Measurements from ENCODE around the gene SLX4.
"Not testable (repeated sequence)": the region's sequence is repeated elsewhere in the genome, so short reads cannot be mapped to it uniquely, and the experiment has no call there.

SLX4 gene, protein sequence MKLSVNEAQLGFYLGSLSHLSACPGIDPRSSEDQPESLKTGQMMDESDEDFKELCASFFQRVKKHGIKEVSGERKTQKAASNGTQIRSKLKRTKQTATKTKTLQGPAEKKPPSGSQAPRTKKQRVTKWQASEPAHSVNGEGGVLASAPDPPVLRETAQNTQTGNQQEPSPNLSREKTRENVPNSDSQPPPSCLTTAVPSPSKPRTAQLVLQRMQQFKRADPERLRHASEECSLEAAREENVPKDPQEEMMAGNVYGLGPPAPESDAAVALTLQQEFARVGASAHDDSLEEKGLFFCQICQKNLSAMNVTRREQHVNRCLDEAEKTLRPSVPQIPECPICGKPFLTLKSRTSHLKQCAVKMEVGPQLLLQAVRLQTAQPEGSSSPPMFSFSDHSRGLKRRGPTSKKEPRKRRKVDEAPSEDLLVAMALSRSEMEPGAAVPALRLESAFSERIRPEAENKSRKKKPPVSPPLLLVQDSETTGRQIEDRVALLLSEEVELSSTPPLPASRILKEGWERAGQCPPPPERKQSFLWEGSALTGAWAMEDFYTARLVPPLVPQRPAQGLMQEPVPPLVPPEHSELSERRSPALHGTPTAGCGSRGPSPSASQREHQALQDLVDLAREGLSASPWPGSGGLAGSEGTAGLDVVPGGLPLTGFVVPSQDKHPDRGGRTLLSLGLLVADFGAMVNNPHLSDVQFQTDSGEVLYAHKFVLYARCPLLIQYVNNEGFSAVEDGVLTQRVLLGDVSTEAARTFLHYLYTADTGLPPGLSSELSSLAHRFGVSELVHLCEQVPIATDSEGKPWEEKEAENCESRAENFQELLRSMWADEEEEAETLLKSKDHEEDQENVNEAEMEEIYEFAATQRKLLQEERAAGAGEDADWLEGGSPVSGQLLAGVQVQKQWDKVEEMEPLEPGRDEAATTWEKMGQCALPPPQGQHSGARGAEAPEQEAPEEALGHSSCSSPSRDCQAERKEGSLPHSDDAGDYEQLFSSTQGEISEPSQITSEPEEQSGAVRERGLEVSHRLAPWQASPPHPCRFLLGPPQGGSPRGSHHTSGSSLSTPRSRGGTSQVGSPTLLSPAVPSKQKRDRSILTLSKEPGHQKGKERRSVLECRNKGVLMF (N-terminal part only)

DNA sequence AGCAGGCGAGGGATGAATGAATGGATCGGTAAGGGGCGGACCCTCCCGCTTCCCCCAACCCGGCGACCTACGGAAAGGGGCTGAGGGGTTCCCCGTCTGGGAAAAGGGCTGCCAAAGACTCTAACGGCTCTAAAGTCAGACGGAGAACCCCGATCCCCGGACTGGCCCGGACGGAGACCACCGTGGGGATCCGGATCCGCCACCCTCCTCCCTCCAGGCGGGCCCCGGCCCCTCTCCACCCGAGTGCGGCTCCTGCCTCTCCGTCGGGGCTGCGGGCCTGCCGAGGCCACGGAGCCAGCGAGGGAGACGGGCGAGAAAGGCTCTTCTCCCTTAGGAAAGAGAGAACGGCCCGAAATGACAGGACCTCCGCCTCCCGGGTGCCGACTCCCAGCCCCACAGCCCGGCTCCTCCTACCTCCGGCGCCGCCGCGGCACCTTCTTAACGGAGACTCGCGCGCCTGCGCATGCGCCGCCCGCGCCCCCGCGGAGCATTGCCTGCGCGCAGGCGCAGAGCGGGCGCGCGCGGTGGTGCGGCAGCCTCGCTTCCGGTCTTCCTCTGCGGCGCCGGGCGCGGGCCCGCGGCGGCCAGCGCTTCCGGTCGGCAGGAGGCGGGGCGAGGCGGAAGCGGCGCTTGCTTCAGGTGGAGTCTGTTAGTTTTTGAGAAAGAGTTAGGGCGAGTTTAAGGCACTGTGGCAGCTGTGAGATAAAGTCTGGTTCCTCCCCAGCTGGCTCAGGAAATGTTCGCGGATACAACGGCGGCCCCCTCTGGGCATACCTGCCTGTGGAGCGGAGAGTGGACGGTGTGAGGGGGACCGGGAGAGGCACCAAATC, at the start of gene SLX4:
Gene SLX4, minus strand, starts transcription at position 461 of the 830 bp plus-strand sequence. CDS start 2,642 bp downstream, outside the sequence.
- DNase-seq (ENCODE audit: low read depth): peak; percentile 69

DNA sequence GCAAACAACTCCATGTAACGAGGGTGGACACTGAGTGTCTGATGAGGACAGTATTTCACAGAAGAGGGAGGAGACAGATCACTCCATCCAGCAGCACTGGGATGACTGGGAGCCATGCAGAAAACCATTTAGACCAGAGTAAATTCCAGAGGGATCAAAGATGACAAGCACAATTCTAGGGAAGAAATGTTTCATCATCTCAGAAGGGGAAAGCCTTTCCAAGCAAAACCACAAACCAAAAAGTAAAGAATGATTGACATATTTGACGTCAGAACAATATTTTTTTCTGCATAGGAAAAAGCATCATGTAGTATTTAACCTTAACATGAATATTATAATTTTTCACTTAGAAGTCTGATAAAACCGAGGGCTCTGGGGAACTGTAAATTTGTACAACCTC, 47.8 kb upstream of the SLX4 start:
- no peak for DNase-seq (ENCODE audit: low read depth)

DNA sequence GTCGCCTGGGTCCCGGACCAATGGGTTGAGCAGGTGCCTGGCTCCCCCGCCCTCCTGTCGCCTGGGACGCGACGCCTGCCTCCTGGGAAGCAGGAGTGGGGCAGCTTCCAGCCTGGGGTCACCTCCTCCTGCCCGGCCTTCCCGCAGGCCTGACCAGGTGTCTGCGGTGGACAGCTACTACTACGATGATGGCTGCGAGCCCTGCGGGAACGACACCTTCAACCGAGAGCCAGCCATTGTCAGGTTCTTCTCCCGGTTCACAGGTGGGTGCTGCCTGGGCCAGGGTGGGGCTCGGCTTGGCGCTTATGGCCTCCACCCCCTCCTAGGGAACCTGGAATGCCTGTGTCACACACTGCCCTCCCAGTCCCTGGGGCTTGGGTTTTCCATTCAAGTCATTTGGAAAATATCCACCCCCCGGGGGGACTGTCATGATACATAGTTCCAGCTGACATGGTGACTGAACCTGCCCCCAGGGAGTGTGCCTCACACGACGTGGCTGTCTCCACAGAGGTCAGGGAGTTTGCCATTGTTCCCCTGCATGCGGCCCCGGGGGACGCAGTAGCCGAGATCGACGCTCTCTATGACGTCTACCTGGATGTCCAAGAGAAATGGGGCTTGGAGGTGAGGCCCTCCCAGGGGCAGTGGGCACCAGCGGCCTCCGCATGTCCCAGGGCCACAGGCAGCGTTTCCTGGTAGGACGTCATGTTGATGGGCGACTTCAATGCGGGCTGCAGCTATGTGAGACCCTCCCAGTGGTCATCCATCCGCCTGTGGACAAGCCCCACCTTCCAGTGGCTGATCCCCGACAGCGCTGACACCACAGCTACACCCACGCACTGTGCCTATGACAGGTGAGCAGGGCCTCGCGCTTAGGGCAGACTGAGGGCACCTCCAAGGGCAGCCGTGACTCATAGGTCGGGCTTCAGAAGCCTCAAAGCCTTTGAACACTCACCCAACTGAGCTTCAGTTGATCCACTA, 45.4 kb upstream of the SLX4 start:
- no peak for DNase-seq (ENCODE audit: low read depth)

DNA sequence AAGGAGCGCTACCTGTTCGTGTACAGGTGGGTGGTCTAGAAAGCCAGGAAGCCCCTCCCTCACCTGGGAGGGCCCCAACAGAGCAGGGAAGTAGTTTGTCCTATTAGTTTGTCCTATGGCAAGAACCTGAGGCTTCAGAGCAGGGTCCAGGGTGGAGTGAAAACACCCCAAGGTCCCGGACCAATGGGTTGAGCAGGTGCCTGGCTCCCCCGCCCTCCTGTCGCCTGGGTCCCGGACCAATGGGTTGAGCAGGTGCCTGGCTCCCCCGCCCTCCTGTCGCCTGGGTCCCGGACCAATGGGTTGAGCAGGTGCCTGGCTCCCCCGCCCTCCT, 44.7 kb upstream of the SLX4 start:
- not testable (repeated sequence) for DNase-seq (ENCODE audit: low read depth)

DNA sequence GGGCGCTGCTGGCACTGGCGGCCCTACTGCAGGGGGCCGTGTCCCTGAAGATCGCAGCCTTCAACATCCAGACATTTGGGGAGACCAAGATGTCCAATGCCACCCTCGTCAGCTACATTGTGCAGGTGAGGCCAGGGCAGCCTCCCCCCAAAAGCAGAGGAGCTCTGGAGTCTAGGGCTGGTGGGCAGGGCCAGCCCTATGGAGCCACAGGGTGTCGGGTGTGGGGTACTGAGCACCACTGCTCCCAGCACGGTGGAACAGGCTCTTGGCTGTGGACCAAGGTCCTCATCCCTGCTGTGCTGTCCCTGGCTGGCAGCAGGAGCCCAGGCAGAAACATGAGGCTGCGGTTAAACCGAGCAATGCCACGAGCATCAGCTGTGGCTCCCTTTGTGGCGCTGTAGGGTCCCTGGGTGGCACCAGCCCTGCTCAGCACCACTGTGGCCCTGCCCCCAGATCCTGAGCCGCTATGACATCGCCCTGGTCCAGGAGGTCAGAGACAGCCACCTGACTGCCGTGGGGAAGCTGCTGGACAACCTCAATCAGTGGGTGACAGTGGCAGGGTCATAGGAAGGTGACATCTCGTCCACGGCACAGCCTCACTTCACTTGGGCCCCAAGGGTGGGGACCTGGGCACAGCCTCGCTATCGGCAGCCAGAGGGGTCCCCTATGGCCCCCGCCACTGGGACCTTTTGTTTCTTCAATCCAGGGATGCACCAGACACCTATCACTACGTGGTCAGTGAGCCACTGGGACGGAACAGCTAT, 44.2 kb upstream of the SLX4 start:
- no peak for DNase-seq (ENCODE audit: low read depth)

DNA sequence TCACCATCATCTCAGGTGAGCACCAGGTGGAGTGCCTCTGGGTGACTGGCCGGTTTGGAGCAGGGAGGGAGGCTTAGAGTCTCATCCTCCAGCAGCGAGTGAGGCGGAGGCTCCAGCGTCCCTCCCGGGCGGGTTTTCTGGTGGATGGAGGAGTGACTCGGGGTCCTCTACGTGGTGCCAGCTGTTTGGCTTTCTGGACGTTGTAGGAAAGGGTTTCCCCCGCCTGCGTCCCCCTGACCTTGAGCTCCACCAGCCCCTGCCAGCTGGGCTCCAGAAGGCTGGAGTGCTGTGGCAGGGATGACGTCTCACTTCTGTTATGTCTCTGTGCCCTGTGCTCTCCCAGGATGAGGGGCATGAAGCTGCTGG, 43.6 kb upstream of the SLX4 start:
- DNase-seq (ENCODE audit: low read depth): no peak

DNA sequence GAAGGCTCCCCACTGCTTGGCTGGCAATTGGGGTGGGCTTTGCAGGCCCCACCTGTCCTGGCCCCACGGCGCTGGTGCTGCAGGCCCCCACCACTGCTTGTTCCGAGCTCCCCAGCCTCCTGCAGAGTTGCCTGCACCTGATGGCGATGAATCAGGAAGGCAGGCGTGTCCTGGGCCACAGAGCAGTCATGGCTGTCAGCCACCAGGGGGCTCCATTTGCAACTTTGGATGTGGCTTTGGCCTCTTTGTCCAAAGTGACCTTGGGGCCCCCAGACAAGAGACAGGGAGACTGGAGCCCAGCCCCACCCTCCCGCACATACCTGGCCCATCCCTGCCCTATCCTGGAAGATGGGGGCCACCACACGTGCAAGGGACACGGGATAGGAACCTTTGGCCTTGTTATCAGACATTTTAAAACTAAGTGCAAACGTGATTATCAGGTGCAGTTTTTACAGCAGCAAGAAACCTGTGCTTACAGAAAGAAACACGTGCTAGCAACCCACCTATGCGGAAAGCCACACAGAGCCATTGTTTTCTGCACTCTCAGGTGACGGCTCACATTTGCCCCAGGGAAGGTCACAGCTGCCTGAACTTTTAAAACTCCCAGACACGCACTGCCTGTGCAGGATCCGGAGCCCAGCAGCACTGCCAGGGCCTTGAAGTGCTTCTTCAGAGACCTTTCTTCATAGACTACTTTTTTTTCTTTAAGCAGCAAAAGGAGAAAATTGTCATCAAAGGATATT, 43.0 kb upstream of the SLX4 start, which contains the start of gene DNASE1:
Gene DNASE1, plus strand, starts transcription at position 443 of the 743 bp plus-strand sequence. CDS start 683 bp downstream, outside the sequence.
- peak; percentile 34 for DNase-seq (ENCODE audit: low read depth)

DNA sequence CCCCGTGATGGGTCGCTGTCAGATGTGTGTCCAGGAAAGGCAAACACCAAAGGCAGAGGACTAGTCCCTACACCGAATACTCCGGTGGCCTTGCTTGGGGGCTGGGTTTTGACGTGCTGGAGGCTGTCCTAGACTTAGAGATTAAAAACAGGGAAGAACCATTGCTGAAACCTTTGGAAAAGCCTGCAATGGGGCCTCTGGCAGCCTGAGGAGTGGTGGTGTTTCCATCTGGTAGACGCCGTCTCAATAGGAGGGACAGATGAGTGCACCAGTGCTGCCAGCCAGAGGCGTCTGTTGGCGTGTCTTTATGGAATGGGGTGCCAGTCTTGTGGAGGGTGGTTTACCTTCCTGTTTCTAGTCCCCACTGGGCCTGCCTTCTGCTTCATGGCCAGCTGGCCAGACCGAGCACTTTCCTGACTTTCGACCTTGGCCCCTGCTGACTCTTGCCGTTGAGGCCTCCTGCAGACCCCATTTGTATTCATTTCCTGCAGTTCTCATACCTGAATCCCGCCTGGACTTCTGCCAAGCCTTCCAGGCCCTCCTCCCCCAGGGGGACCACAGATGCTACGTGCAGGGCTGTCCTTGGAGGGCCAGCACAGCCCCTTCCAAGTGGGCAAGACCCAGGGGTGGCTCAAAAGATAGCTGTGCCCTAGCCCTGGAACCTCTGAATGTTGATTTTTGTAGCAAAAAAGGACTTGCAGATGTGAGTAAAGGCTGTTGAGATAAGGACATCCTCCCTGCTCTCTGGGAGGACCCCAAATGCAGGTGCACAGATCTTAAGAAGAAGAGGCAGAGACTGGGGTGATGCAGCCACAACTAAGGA, 41.2 kb upstream of the SLX4 start:
- DNase-seq (ENCODE audit: low read depth): no peak

DNA sequence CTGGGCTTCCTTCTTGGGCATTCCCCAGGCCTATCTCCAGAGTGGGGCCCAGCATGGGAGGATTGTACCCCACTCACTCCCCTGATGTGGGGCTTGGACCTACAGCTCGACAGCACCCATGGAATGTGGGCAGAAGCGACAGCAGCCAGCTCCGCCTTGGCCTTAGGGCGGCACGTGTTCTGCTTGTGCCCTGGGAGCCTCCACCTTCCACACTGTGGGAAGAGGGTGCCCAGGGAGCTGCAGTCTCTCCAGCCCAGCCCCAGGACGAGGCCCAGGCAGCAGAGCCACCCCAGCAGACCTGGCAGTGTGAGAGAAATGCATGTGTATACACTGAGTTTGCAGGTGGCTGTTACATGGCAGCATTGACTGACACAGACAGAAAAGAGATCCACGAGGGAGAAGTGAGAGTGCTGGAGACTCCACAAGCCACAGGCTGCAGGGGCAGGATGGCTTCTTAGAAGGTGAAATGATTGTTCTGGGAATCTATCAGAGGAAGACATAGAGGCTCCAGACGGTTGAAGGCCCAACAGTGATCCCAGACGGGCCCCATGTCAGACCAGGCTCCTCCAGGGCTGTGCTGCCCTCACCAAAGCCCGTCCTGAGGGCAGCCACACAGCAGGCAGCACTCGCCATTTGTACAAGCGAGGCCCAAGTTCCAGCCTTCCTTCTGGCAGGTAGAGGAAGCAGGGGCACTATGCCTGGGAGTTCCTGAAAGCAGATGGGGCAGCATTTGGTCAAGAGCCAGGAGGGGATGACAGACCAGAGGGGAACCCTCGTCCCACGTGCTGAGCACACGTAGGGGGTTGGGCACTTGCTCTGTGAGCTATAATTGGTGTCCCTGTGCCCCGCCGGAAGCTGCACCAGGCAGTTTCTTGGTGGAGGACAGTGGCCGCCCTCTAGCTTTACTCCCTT, 40.3 kb upstream of the SLX4 start:
- DNase-seq (ENCODE audit: low read depth): no peak

DNA sequence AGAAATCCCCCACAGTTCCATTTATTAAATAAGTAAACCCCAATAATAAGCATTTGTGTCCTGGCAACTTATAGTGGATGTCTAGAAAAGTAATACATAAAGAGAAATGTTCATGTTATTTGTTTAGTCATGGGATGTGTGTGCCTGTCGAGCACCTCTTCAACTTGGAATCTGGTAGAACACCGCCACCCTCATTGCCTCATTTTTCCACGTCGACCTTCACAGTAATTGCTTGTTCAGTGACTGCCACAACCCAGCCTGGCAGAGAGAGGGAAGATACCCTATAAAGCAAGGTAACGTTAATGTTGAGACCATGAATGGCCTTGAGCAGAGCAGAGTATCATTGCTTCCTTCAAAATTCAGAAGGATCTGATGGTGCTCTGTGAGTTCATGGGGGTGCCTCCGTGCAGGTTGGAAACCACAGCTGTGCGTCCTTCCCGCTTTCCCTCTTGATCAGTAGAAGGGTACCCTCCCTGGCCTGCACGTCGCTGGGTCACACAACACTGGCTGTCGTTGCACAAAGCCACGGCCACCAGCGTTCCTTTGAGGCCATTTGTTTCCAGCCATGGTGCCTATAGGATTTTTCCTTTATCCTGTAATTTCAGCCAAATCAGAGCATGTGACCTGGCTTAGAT, 39.3 kb upstream of the SLX4 start:
- DNase-seq (ENCODE audit: low read depth): no peak

DNA sequence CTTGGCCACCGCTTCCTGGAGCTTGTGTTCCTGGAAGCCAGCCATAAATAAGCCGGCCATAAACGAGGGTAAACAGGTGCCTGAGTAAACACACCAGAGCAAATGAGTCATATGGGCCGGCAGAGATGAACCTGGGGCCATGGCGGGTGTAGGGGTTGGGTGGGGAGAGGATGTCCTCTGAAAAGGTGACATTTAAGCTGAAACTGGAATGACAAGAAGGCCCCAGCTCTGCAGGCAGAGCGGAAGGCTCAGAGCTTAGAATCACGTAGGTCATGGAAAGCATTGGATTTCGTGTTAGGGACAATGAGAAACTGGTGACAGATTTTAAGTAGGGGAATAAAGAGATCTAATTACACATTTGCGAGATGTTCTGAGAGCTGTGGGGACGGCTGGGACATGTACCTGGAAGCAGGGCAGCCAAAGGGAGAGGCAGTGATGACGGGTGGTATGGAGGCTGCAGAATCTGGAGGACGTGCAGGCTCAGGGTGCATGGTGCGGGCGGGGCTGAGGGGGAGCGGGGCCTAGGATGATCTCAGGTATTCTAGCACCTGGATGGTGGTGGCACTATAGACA, 35.0 kb upstream of the SLX4 start:
- no peak for DNase-seq (ENCODE audit: low read depth)

DNA sequence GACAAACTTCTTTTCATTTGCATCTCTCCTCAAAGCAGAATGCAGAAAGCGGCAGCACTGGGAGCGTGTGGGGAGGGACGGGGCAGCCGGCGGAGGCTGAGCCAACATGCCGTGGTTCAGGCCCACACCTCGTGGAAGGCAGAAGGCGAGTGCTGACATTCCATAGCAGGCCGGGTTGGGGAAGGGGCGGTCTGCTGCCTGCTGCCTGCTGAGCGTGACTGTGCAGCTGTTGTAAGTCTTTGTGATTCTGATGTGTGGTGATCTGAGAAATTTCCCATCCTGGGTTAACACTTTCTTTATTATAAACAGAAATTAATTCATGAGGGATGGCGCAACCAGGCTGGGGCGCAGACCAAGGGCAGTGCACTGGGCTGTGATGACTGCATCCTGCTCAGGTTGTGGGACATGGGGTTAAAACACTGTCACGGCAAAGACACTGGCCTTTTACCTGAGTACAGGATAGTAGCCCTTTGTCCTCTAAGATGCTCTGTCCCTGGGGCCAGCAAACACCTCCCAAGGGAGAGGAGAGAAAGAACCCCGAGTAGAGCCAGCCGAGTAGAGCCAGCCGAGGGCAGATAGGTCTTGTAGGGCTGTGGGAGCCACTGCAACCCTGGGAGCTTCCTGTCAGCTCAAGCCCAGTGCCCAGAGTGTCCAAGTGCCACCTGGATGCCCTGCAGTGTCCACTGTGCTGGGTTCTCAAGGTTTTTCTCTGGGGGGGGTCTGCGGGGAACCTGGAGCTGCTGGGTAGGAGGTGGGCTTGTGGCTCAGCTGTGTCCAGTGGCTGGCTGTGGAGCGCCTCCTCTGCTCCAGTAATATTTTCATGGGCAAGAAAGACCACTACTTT, 34.3 kb upstream of the SLX4 start:
- DNase-seq (ENCODE audit: low read depth): no peak

DNA sequence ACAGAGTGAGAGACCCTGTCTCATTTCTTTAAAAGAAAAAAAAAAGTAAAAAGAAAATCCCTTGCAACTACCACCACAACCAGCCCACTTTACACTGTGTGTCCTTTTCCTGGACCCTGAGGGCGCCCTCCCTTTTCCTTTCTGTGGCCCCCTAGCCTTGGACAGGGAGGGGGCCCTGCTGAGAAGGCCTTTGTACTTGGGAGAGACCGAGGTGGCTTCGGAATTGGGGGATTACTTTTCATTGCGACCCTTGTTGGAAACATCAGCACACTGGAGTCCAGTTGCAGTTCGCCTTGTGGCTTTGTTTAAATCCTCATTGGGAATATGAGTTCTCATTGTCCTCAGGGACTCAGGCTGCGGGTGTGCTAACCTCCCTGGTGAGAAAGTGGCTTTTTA, 33.7 kb upstream of the SLX4 start:
- no peak for DNase-seq (ENCODE audit: low read depth)

DNA sequence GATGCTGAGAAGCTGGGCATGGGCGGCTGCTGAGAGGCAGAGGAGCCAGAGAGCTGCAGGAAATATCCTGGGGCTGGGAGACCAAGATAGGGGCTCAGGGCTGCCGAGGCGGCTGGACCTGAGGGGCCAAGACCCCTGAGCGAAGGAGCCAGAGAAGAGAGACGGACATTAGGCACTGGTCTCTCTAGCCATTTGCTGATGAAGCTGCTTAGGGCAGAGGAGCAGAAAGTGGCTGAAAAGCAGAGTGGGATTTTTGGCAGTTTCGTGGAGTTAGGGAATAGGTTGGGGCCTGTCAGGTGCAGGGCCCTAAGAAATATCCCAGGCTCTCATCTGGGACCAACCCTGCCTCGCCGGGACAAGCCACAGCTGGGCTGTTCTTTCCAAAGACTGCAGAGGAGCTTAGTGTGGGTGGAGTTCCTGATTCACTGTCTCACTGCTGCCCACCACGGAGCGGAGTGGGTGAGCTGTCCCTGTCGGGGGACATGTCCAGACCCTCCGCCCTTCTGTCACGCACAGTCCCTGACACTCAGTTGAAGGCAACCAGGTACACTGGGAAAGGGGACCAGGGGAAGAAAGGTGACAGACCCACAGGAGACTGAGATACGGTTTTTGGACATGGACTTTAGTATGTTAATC, 31.8 kb upstream of the SLX4 start:
- DNase-seq (ENCODE audit: low read depth): no peak
